B cell (primary cell): Measurements from ENCODE around the gene NFIB. TPM values are rescaled to one million over a fixed set of nuclear protein-coding genes. Genes with fewer than 3 reads are reported as not detected.

ENCODE experiments used
- ATAC-seq: fragments of 200-7000 bp; cut with Tn5 transposase; one replicate; pipeline ENCODE4 v1.10.0; 2021; ENCODE audit warnings: low read depth, mild to moderate bottlenecking, moderate number of reproducible peaks, moderate library complexity
- CTCF ChIA-PET: fragments of 350-600 bp; sonication (Branson Sonifier 250); formaldehyde crosslinking; loops from one replicate; lab custom pipeline; 2021; ENCODE audit warnings: antibody characterized with exemption, inconsistent platforms; lab: Charles Lee
- POLR2A ChIA-PET: fragments of 350-600 bp; sonication (Branson Sonifier 250); formaldehyde crosslinking; loops from one replicate; lab custom pipeline; 2021; ENCODE audit warnings: antibody characterized with exemption; lab: Charles Lee
- DNase-seq: peaks from one replicate; pipeline ENCODE4 v3.0.0; 2013
- H2AFZ ChIP-seq: 2 replicates; pipeline ENCODE4 v1.6.1; 2012; ENCODE audit warnings: mild to moderate bottlenecking, low read depth, low read length; ENCODE audit not compliant: insufficient read depth, poor library complexity, severe bottlenecking
- H3K27ac ChIP-seq, 2 donors: 1 replicate in 1 of 2; 2 replicates in 1 of 2; pipeline ENCODE4 v1.5.1; 2012 to 2013; ENCODE audit warnings: low read length in 2 of 2, mild to moderate bottlenecking in 2 of 2, moderate library complexity in 1 of 2
- H3K27me3 ChIP-seq, 4 experiments: fragments of 200-600 bp in 1 of 4; sonication (generic) in 1 of 4; replicated peaks in 1 of 4; 1 replicate in 2 of 4; 2 replicates in 2 of 4; pipeline versions ENCODE4 v1.6.1 to v1.7.0; 2013 to 2016; ENCODE audit warnings: low read length in 3 of 4, mild to moderate bottlenecking in 2 of 4, mixed read lengths in 1 of 4, moderate library complexity in 1 of 4; ENCODE audit not compliant: insufficient read depth in 4 of 4, control insufficient read depth in 3 of 4; ENCODE audit errors: control extremely low read depth in 1 of 4
- H3K36me3 ChIP-seq, 2 experiments: replicated peaks in 1 of 2; 1 replicate in 1 of 2; 2 replicates in 1 of 2; pipeline versions ENCODE4 v1.6.1 to v1.7.1; 2013; ENCODE audit warnings: low read length in 1 of 2; ENCODE audit not compliant: insufficient read depth in 2 of 2, control insufficient read depth in 1 of 2; ENCODE audit errors: control extremely low read depth in 1 of 2, extremely low read depth in 1 of 2
- H3K4me1 ChIP-seq, 2 donors: fragments of 200-600 bp in 1 of 2; sonication (generic) in 1 of 2; 1 replicate in 1 of 2; 2 replicates in 1 of 2; pipeline versions ENCODE4 v1.5.1 to v1.6.1; 2013 to 2017; ENCODE audit warnings: low read length in 2 of 2; ENCODE audit not compliant: control insufficient read depth in 2 of 2, insufficient read depth in 2 of 2
- H3K4me2 ChIP-seq: replicated peaks from 2 replicates; pipeline ENCODE3; 2012; ENCODE audit warnings: mild to moderate bottlenecking, low read depth, low read length; ENCODE audit not compliant: poor library complexity, severe bottlenecking
- H3K4me3 ChIP-seq, 5 experiments: fragments of 200-600 bp in 1 of 5; sonication (generic) in 1 of 5; 1 replicate in 3 of 5; 2 replicates in 2 of 5; pipeline versions ENCODE4 v1.5.1 to v1.7.0; 2011 to 2016; ENCODE audit warnings: low read length in 4 of 5, mild to moderate bottlenecking in 4 of 5, low read depth in 2 of 5, control low read depth in 1 of 5, moderate library complexity in 1 of 5; ENCODE audit not compliant: insufficient read depth in 1 of 5; ENCODE audit errors: control extremely low read depth in 1 of 5, extremely low read depth in 1 of 5
- H3K79me2 ChIP-seq: fragments of 200-600 bp; sonication (generic); one replicate; pipeline ENCODE4 v1.6.0; 2016; ENCODE audit warnings: low read length; ENCODE audit not compliant: control insufficient read depth, insufficient read depth
- H3K9ac ChIP-seq: fragments of 200-600 bp; sonication (generic); 2 replicates; pipeline ENCODE4 v1.6.1; 2017; ENCODE audit warnings: mild to moderate bottlenecking, low read length, moderate library complexity
- H3K9me3 ChIP-seq, 3 donors: one replicate each; pipeline versions ENCODE4 v1.6.1 to v1.7.1; 2013; ENCODE audit warnings: low read length in 2 of 3; ENCODE audit not compliant: control insufficient read depth in 2 of 3, insufficient read depth in 1 of 3; ENCODE audit errors: control extremely low read depth in 1 of 3
- H4K20me1 ChIP-seq: 2 replicates; pipeline ENCODE4 v1.6.0; 2012; ENCODE audit warnings: mild to moderate bottlenecking, low read length; ENCODE audit not compliant: insufficient read depth, control insufficient read depth, poor library complexity, severe bottlenecking
- H3K27ac Mint-ChIP-seq: one replicate; pipeline ENCODE4 v1.8.0; 2021; ENCODE audit warnings: mixed read lengths
- H3K27me3 Mint-ChIP-seq: one replicate; pipeline ENCODE4 v1.8.0; 2021; ENCODE audit warnings: mixed read lengths
- H3K4me1 Mint-ChIP-seq: one replicate; pipeline ENCODE4 v1.8.0; 2021; ENCODE audit warnings: mixed read lengths
- H3K4me3 Mint-ChIP-seq: one replicate; pipeline ENCODE4 v1.8.0; 2021; ENCODE audit warnings: mixed read lengths
- H3K9me3 Mint-ChIP-seq: one replicate; pipeline ENCODE4 v1.8.0; 2022; ENCODE audit warnings: mixed read lengths; ENCODE audit not compliant: insufficient read depth
- EZH2 ChIP-seq: IDR thresholded peaks from 2 replicates; pipeline ENCODE4 v1.6.1; 2012; ENCODE audit warnings: borderline replicate concordance, low read depth, mild to moderate bottlenecking, moderate library complexity, low read length; ENCODE audit not compliant: insufficient read depth, poor library complexity, severe bottlenecking
- WGBS: methylation state at CpG from one replicate; pipeline ENCODE4 v1.1.5; 2013; ENCODE audit warnings: missing lambda C conversion rate; ENCODE audit not compliant: insufficient coverage; 5-methylcytosine and 5-hydroxymethylcytosine counted together
- intact Hi-C: fragments of 100-400 bp; cut with micrococcal nuclease; formaldehyde crosslinking; loops from one replicate; pipeline ENCODE4 v1.10.0; 2022
- polyA plus RNA-seq: library from polyadenylated mRNA; depleted of rRNA; stranded (reverse); fragments of >200 nt; gene quantifications from 2 replicates; pipeline ENCODE4 v1.2.3, GENCODE V29; 2012
- total RNA-seq, 2 donors: library from RNA; stranded (reverse); fragments of 120-200 nt in 1 of 2; gene quantifications; 1 replicate in 1 of 2; 2 replicates in 1 of 2; pipeline versions ENCODE4 v1.2.3 to v1.2.4, GENCODE V29; 2013 to 2022
- TF ChIP-seq, protein P1 (sequence below): fragments of 200-600 bp; IDR thresholded peaks from one replicate; pipeline ENCODE4 v1.8.0; 2022; ENCODE audit warnings: antibody characterized with exemption, mild to moderate bottlenecking

The NFIB gene
- total and polyA plus RNA-seq, 2 donors (not counting 1 experiment from before 2014, with no cell fraction given), result not detected

DNA sequence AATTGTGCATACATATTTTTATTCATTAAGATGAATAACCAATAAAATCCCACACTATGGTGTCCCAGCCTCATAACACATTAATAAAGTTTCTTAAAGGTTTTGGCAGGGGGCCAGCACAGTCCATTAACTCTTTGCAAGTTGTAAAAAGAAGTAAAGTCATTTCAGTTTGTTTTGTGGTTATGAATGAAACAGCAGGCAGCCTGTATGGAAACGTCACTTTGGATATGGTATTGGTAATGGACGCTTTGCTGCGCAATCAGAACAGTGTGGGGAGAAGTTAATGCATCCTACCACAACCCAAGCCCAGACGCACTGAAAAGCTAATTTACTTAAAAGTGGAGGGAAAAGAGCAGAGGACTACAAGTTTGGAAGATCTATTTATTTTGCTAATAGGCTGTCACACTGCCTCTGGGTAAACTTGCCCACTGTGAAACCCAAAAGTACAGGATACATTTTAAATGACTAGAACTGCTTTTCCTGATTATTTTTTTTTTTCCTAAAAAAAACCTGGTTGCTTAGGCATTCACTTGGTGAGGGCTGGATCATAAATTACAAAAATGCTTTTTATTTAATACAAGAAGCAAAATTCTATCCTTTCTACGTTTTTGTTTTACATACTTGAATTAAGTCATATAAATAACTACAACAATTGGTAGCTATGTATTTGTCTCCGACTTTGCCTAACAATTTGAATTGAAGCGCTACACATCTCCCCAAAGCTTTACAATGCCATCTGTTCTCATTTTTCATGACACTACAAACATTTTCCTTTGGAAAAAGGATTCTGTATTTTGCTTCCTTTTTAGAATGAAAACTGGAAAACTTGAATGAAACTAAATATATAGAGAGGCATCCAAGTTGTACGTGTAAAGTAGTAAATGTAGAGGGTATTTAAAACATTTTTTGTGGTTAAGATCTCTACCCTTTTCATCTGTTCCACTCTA is 104.3 kb downstream of the NFIB start:
- ChIA-PET CTCF (no interaction called here), POLR2A (no interaction called here)
- Histone ChIP-seq H4K20me1 (no peaks in the 10 kb centered on the region), H3K4me1 (no peaks in the 10 kb centered on the region), H3K9me3 (no peaks in the 10 kb centered on the region), H3K79me2 (no peaks in the 10 kb centered on the region), H2AFZ (no peak overlapping the region), H3K27me3 (no peaks in the 10 kb centered on the region), H3K36me3 (no peaks in the 10 kb centered on the region), H3K27ac (no peak overlapping the region), H3K4me2 (no peak overlapping the region), H3K4me3 (no peak overlapping the region), H3K9ac (no peak overlapping the region)
- H3K27me3 Mint-ChIP-seq, result no peaks in the 10 kb centered on the region
- no peak for ATAC-seq
- no CpG with 5 or more reads among the region's 8 CpGs for WGBS
- H3K9me3 Mint-ChIP-seq, result no peaks in the 10 kb centered on the region
- no peak overlapping the region for H3K27ac Mint-ChIP-seq
- DNase-seq, result no peak
- no peak for TF ChIP-seq EZH2
- TF ChIP-seq, protein P1, sequence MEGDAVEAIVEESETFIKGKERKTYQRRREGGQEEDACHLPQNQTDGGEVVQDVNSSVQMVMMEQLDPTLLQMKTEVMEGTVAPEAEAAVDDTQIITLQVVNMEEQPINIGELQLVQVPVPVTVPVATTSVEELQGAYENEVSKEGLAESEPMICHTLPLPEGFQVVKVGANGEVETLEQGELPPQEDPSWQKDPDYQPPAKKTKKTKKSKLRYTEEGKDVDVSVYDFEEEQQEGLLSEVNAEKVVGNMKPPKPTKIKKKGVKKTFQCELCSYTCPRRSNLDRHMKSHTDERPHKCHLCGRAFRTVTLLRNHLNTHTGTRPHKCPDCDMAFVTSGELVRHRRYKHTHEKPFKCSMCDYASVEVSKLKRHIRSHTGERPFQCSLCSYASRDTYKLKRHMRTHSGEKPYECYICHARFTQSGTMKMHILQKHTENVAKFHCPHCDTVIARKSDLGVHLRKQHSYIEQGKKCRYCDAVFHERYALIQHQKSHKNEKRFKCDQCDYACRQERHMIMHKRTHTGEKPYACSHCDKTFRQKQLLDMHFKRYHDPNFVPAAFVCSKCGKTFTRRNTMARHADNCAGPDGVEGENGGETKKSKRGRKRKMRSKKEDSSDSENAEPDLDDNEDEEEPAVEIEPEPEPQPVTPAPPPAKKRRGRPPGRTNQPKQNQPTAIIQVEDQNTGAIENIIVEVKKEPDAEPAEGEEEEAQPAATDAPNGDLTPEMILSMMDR, result no peak
- H3K4me1 Mint-ChIP-seq, result no peaks in the 10 kb centered on the region
- intact Hi-C loops, result no loop called here
- no peak overlapping the region for H3K4me3 Mint-ChIP-seq

DNA sequence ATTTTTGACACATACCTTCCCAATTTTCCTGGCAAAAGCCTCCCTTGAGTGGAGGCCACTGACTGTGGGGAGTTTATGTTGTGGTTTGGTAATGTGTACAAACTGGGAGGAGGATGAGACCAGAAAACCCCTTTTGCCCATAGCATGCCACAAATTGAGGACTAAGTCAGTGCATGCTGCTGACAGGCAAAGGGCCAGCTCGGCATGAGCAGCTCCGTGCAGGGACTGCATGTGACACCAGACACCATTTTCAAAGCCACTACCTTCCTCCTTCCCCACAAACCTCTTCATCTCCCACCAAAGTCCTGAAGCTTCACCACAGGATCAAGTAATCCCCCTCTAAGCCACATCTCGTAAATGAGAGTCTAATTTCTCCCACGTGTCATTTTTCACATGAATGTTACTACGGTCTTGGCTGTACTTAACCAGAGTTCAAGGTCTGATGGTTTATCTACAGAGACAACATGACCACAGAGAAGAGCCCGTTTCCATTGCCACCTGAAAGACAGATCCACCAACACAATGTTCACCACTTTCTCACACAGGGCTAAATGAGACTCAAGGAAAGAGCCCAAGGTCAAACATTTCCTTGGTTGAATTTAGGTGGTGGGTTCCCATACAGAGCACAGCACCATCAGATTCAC is 106.5 kb downstream of the NFIB start:
- Histone ChIP-seq H3K9me3 (peaks cover 0 to 4% (median 0%) of the 10 kb centered on the region in 3 donors), H3K27ac (no peak overlapping the region), H3K9ac (no peak overlapping the region), H3K27me3 (no peaks in the 10 kb centered on the region), H3K79me2 (no peaks in the 10 kb centered on the region), H3K36me3 (no peaks in the 10 kb centered on the region), H4K20me1 (no peaks in the 10 kb centered on the region), H2AFZ (no peak overlapping the region), H3K4me1 (no peaks in the 10 kb centered on the region), H3K4me3 (no peak overlapping the region), H3K4me2 (no peak overlapping the region)
- DNase-seq, result no peak
- CTCF ChIA-PET, result no interaction called here
- WGBS, result 59% methylated on average over 5 of the region's 6 CpGs
- no peak for ATAC-seq
- no peaks in the 10 kb centered on the region for H3K9me3 Mint-ChIP-seq
- POLR2A ChIA-PET, result no interaction called here
- intact Hi-C loops, result no loop called here
- H3K27ac Mint-ChIP-seq, result no peak overlapping the region
- no peaks in the 10 kb centered on the region for H3K4me1 Mint-ChIP-seq
- H3K27me3 Mint-ChIP-seq, result no peaks in the 10 kb centered on the region
- TF ChIP-seq, protein P1, result no peak
- TF ChIP-seq EZH2, result no peak
- H3K4me3 Mint-ChIP-seq, result no peak overlapping the region
